ENCODE measurements around the gene USP35. TPM values are rescaled to one million over a fixed set of nuclear protein-coding genes. Genes with fewer than 3 reads are reported as not detected.

Gene USP35
- total RNA-seq, 2 donors from 2014 or later = 5.2 to 5.6 TPM

GRCh38 chr11:78156127-78156844 lies 32.4 kb upstream of the USP35 start:
- Histone ChIP-seq H3K27me3 (no peaks in the 10 kb centered on the region), H3K4me1 (no peaks in the 10 kb centered on the region), H3K36me3 (no peaks in the 10 kb centered on the region), H3K4me3 (no peak overlapping the region), H3K27ac (no peak overlapping the region), H3K9ac (ENCODE audit: low read depth in 2 of 2, low read length in 2 of 2) (no peak overlapping the region), H3K9me3 (no peaks in the 10 kb centered on the region)
- TF ChIP-seq CTCF (IDR thresholded peaks at IDR 0.05) = no peak
- intact Hi-C loops (cut with DNase I) = no loop called here
- DNase-seq = no peak

- no peaks in the 10 kb centered on the region for H3K9me3 ChIP-seq
- H3K36me3 ChIP-seq = no peaks in the 10 kb centered on the region
- H3K27me3 ChIP-seq = no peaks in the 10 kb centered on the region
- H3K4me3 ChIP-seq = no peak overlapping the region
- no peak for DNase-seq
- H3K9ac ChIP-seq (ENCODE audit: low read depth in 2 of 2, low read length in 2 of 2) = no peak overlapping the region
- TF ChIP-seq CTCF (IDR thresholded peaks at IDR 0.05) = no peak
- no peaks in the 10 kb centered on the region for H3K4me1 ChIP-seq
- no peak overlapping the region for H3K27ac ChIP-seq
- intact Hi-C loops (cut with DNase I) = no loop called here
Observed at GRCh38 chr11:78158987-78159652, 29.6 kb upstream of the USP35 start.

- intact Hi-C loops (cut with DNase I) = no loop called here
- no peaks in the 10 kb centered on the region for H3K4me1 ChIP-seq
- no peak overlapping the region for H3K4me3 ChIP-seq
- no peaks in the 10 kb centered on the region for H3K36me3 ChIP-seq
- TF ChIP-seq CTCF (IDR thresholded peaks at IDR 0.05) = no peak
- no peak overlapping the region for H3K9ac ChIP-seq (ENCODE audit: low read depth in 2 of 2, low read length in 2 of 2)
- no peaks in the 10 kb centered on the region for H3K9me3 ChIP-seq
- no peak overlapping the region for H3K27ac ChIP-seq
- H3K27me3 ChIP-seq = no peaks in the 10 kb centered on the region
- no peak for DNase-seq
Observed at GRCh38 chr11:78160557-78160956, 28.2 kb upstream of the USP35 start.

GRCh38 chr11:78161346-78161745 lies 27.4 kb upstream of the USP35 start:
- Histone ChIP-seq H3K9me3 (no peaks in the 10 kb centered on the region), H3K36me3 (no peaks in the 10 kb centered on the region), H3K4me3 (no peak overlapping the region), H3K4me1 (no peaks in the 10 kb centered on the region), H3K9ac (ENCODE audit: low read depth in 2 of 2, low read length in 2 of 2) (no peak overlapping the region), H3K27ac (no peak overlapping the region), H3K27me3 (no peaks in the 10 kb centered on the region)
- DNase-seq = no peak
- TF ChIP-seq CTCF (IDR thresholded peaks at IDR 0.05) = no peak
- intact Hi-C loops (cut with DNase I) = no loop called here

GRCh38 chr11:78161962-78162371 lies 26.8 kb upstream of the USP35 start:
- H3K27me3 ChIP-seq = no peaks in the 10 kb centered on the region
- H3K9ac ChIP-seq (ENCODE audit: low read depth in 2 of 2, low read length in 2 of 2) = no peak overlapping the region
- H3K36me3 ChIP-seq = no peaks in the 10 kb centered on the region
- intact Hi-C loops (cut with DNase I) = no loop called here
- H3K4me3 ChIP-seq = no peak overlapping the region
- DNase-seq = no peak
- TF ChIP-seq CTCF (IDR thresholded peaks at IDR 0.05) = no peak
- no peaks in the 10 kb centered on the region for H3K4me1 ChIP-seq
- no peaks in the 10 kb centered on the region for H3K9me3 ChIP-seq
- no peak overlapping the region for H3K27ac ChIP-seq

Data from colonic mucosa (tissue), 4 donors.